IMR-90 (cell line): ENCODE data around the gene SMIM24.

Source experiments
- MAFK ChIP-seq: IDR thresholded peaks from 2 replicates; pipeline ENCODE4 v1.6.1; 2012; ENCODE audit warnings: low read depth, low read length, improper control_type of control experiment
- NFE2L2 ChIP-seq: fragments of 150-350 bp; IDR thresholded peaks from 2 replicates; pipeline ENCODE4 v1.6.1; 2016; ENCODE audit warnings: low read depth, mild to moderate bottlenecking, low read length
- POLR2A ChIP-seq: IDR thresholded peaks from 2 replicates; pipeline ENCODE4 v1.6.1; 2012; ENCODE audit warnings: mild to moderate bottlenecking, low read depth, low read length
- TF ChIP-seq, protein P1 (sequence below): conservative IDR thresholded peaks from 2 replicates; pipeline ENCODE4 v1.5.1; 2012; ENCODE audit warnings: mild to moderate bottlenecking, low read depth, low read length, improper control_type of control experiment
- TF ChIP-seq, protein P2 (sequence below): fragments of 150-350 bp; IDR thresholded peaks from 2 replicates; pipeline ENCODE4 v1.6.1; 2017; ENCODE audit warnings: mild to moderate bottlenecking, antibody characterized with exemption, low read length, low read depth
- TF ChIP-seq, protein P3 (sequence below): fragments of 150-350 bp; IDR thresholded peaks from 2 replicates; pipeline ENCODE4 v1.6.1; 2016; ENCODE audit warnings: low read depth, mild to moderate bottlenecking, low read length, moderate library complexity, borderline replicate concordance

DNA sequence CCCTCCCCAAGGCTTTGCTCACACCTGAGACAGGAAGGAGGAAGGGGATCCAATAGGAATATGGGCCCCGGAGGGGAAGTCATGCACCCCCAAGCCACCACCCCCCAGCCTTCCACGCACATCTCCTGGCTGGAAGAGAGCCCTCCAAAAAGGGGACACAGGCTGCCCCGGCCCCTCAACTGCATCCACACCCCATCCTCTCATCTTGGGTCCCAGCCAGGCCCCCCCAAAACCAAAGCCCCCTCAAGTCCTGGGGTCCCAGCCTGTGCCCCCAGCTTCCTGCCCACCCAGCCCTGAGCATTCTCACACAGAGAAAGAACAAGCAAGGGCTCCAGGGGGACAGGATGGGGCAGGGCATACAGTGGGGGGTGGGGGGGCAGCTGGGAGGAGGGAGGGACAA, 12.1 kb downstream of the SMIM24 start:
- TF ChIP-seq, protein P1, sequence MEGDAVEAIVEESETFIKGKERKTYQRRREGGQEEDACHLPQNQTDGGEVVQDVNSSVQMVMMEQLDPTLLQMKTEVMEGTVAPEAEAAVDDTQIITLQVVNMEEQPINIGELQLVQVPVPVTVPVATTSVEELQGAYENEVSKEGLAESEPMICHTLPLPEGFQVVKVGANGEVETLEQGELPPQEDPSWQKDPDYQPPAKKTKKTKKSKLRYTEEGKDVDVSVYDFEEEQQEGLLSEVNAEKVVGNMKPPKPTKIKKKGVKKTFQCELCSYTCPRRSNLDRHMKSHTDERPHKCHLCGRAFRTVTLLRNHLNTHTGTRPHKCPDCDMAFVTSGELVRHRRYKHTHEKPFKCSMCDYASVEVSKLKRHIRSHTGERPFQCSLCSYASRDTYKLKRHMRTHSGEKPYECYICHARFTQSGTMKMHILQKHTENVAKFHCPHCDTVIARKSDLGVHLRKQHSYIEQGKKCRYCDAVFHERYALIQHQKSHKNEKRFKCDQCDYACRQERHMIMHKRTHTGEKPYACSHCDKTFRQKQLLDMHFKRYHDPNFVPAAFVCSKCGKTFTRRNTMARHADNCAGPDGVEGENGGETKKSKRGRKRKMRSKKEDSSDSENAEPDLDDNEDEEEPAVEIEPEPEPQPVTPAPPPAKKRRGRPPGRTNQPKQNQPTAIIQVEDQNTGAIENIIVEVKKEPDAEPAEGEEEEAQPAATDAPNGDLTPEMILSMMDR = no peak
- no peak for TF ChIP-seq POLR2A
- TF ChIP-seq NFE2L2 = no peak
- TF ChIP-seq MAFK = no peak
- TF ChIP-seq, protein P2, sequence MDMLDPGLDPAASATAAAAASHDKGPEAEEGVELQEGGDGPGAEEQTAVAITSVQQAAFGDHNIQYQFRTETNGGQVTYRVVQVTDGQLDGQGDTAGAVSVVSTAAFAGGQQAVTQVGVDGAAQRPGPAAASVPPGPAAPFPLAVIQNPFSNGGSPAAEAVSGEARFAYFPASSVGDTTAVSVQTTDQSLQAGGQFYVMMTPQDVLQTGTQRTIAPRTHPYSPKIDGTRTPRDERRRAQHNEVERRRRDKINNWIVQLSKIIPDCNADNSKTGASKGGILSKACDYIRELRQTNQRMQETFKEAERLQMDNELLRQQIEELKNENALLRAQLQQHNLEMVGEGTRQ = no peak
- TF ChIP-seq, protein P3, sequence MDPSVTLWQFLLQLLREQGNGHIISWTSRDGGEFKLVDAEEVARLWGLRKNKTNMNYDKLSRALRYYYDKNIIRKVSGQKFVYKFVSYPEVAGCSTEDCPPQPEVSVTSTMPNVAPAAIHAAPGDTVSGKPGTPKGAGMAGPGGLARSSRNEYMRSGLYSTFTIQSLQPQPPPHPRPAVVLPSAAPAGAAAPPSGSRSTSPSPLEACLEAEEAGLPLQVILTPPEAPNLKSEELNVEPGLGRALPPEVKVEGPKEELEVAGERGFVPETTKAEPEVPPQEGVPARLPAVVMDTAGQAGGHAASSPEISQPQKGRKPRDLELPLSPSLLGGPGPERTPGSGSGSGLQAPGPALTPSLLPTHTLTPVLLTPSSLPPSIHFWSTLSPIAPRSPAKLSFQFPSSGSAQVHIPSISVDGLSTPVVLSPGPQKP = no peak
